Upper lobe of left lung (tissue), 6 donors: Measurements from ENCODE around the gene DTNB. TPM values are rescaled to one million over a fixed set of nuclear protein-coding genes. Genes with fewer than 3 reads are reported as not detected.

Experiments
- ATAC-seq, 2 donors: fragments of 200-7000 bp; cut with Tn5 transposase; one replicate each; pipeline ENCODE4 v1.9.1; 2022; ENCODE audit warnings: mild to moderate bottlenecking in 2 of 2, moderate library complexity in 2 of 2; ENCODE audit not compliant: low FRiP score in 2 of 2
- DNase-seq, 2 donors: peaks; one replicate each; pipeline ENCODE4 v3.0.0-alpha.2; 2019 to 2020
- H3K27ac ChIP-seq, 4 donors: fragments of 200-600 bp; sonication (generic); one replicate each; pipeline ENCODE4 v1.5.1; 2016 to 2019
- H3K27me3 ChIP-seq, 4 donors: fragments of 200-600 bp; sonication (generic); one replicate each; pipeline ENCODE4 v1.5.1; 2017 to 2019
- H3K36me3 ChIP-seq, 4 donors: fragments of 200-600 bp; sonication (generic); one replicate each; pipeline ENCODE4 v1.5.1; 2016 to 2019
- H3K4me1 ChIP-seq, 4 donors: fragments of 200-600 bp; sonication (generic); one replicate each; pipeline ENCODE4 v1.5.1; 2018 to 2019
- H3K4me3 ChIP-seq, 4 donors: fragments of 200-600 bp; sonication (generic); one replicate each; pipeline ENCODE4 v1.5.1; 2017 to 2019; ENCODE audit warnings: mild to moderate bottlenecking in 2 of 4, moderate library complexity in 1 of 4
- H3K9me3 ChIP-seq, 4 donors: fragments of 200-600 bp; sonication (generic); one replicate each; pipeline ENCODE4 v1.5.1; 2018 to 2019
- EP300 ChIP-seq, 4 donors: sonication (generic); formaldehyde crosslinking; IDR thresholded peaks; one replicate each; pipeline ENCODE4 v1.5.1; 2017; ENCODE audit warnings: antibody characterized with exemption in 4 of 4, control low read depth in 2 of 4
- POLR2A ChIP-seq, 4 donors: fragments of 450-650 bp; IDR thresholded peaks; one replicate each; pipeline ENCODE4 v1.5.1; 2016 to 2017; ENCODE audit warnings: antibody characterized with exemption in 4 of 4, mild to moderate bottlenecking in 2 of 4
- POLR2AphosphoS5 ChIP-seq, 2 donors: sonication (generic); formaldehyde crosslinking; IDR thresholded peaks; one replicate each; pipeline ENCODE4 v1.5.1; 2017; ENCODE audit warnings: antibody characterized with exemption in 2 of 2
- WGBS, 2 donors: methylation state at CpG; one replicate each; pipeline ENCODE4 v1.1.5; 2017 to 2018; 5-methylcytosine and 5-hydroxymethylcytosine counted together
- total RNA-seq, 6 donors: library from RNA; depleted of rRNA in 4 of 6; stranded (reverse); fragments of >200 nt in 4 of 6; gene quantifications; one replicate each; pipeline versions ENCODE4 v1.1.0 to v1.2.1, GENCODE V29; 2016 to 2021
- TF ChIP-seq, protein P1 (sequence below), 6 experiments: fragments of 450-650 bp in 4 of 6; fragments of 200-600 bp in 2 of 6; sonication (generic) in 2 of 6; IDR thresholded peaks; one replicate each; pipeline ENCODE4 v1.5.1; 2016 to 2019; ENCODE audit warnings: antibody characterized with exemption in 6 of 6
- donor health status: DM: no; HTN: no; CAD: no; lungs with moderate emphysema.
- donor health status: DM: no; HTN: yes; CAD: no; lungs with severe emphysema.

DTNB gene
- total RNA-seq, 6 donors from 2014 or later: 19.3 to 59.7 (median 25.6) TPM

GRCh38 chr2:25587361-25587760 is 86.0 kb downstream of the DTNB start:
- Histone ChIP-seq H3K36me3 (no peaks in the 10 kb centered on the region), H3K4me3 (no peak overlapping the region), H3K9me3 (no peaks in the 10 kb centered on the region), H3K4me1 (peaks cover 0 to 15% (median 3%) of the 10 kb centered on the region in 4 donors), H3K27ac (no peak overlapping the region), H3K27me3 (no peaks in the 10 kb centered on the region)
- 69 to 79% methylated on average over 4 of the region's 4 CpGs for WGBS, 2 donors
- peak; percentile 57 to 59 for ATAC-seq
- TF ChIP-seq POLR2A (IDR thresholded peaks at IDR 0.05) (no peak), EP300 (IDR thresholded peaks at IDR 0.05) (no peak), POLR2AphosphoS5 (IDR thresholded peaks at IDR 0.05) (no peak)
- TF ChIP-seq, protein P1, sequence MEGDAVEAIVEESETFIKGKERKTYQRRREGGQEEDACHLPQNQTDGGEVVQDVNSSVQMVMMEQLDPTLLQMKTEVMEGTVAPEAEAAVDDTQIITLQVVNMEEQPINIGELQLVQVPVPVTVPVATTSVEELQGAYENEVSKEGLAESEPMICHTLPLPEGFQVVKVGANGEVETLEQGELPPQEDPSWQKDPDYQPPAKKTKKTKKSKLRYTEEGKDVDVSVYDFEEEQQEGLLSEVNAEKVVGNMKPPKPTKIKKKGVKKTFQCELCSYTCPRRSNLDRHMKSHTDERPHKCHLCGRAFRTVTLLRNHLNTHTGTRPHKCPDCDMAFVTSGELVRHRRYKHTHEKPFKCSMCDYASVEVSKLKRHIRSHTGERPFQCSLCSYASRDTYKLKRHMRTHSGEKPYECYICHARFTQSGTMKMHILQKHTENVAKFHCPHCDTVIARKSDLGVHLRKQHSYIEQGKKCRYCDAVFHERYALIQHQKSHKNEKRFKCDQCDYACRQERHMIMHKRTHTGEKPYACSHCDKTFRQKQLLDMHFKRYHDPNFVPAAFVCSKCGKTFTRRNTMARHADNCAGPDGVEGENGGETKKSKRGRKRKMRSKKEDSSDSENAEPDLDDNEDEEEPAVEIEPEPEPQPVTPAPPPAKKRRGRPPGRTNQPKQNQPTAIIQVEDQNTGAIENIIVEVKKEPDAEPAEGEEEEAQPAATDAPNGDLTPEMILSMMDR (IDR thresholded peaks at IDR 0.05): no peak
- peak in 1 of 2 donors; percentile 56 for DNase-seq

DNA sequence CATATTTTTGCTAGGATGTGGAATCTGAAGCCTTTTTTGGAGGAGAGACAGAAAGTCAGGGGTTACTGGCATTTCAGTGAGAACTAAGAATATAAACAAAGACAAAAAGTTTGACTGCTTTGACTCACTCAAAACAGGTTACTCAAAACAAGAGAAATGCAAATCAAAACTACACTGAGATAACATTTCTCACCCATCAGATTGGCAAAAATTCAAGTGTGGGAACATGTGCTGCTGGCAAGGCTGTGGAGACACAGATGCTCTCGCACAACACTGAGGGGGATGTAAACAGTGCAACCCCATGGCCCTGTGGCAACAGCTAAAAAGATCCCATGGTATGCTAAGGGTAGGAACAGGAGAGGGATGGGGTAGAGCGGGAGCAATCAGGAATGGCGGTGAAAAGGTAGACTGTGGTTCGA is 86.6 kb downstream of the DTNB start:
- ATAC-seq: no peak

DNA sequence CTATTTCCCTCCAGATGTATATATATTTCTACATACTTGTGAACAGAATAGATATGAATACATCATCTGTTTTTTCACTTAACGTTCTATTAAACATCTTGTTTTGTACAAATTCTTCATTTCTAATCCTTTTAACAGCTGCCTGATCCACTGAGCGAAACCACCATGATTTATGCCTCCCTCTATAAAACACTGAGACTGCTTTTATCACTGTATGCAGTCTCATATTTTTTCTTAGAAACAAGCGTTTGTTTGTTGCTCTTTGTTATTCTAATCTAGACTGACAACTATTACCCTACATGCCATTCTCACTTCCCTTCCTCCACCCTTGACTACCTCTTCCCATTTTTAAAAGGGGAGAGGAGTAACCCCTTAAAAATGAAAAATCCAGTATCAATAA is 88.2 kb downstream of the DTNB start:
- no peaks in the 10 kb centered on the region for H3K36me3 ChIP-seq
- no peaks in the 10 kb centered on the region for H3K9me3 ChIP-seq
- H3K27me3 ChIP-seq: no peaks in the 10 kb centered on the region
- no peak overlapping the region for H3K27ac ChIP-seq
- TF ChIP-seq, protein P1 (IDR thresholded peaks at IDR 0.05): no peak
- no peak for TF ChIP-seq POLR2A (IDR thresholded peaks at IDR 0.05)
- no peak for TF ChIP-seq POLR2AphosphoS5 (IDR thresholded peaks at IDR 0.05)
- no peak for TF ChIP-seq EP300 (IDR thresholded peaks at IDR 0.05)
- ATAC-seq (no peak), DNase-seq (no peak)
- WGBS, 2 donors: 73 to 81% methylated on average over 3 of the region's 3 CpGs
- H3K4me3 ChIP-seq: no peak overlapping the region
- H3K4me1 ChIP-seq: peaks cover 0 to 4% (median 2%) of the 10 kb centered on the region in 4 donors

More for the DNA sequence above, 86.6 kb downstream of the DTNB start:
- Histone ChIP-seq H3K9me3 (no peaks in the 10 kb centered on the region), H3K36me3 (no peaks in the 10 kb centered on the region), H3K4me3 (no peak overlapping the region), H3K27me3 (no peaks in the 10 kb centered on the region), H3K27ac (no peak overlapping the region), H3K4me1 (peaks cover 3 to 11% (median 3%) of the 10 kb centered on the region in 4 donors)
- TF ChIP-seq EP300 (IDR thresholded peaks at IDR 0.05) (no peak), POLR2AphosphoS5 (IDR thresholded peaks at IDR 0.05) (no peak), POLR2A (IDR thresholded peaks at IDR 0.05) (no peak)
- TF ChIP-seq, protein P1 (IDR thresholded peaks at IDR 0.05): no peak
- WGBS, 2 donors: 85 to 90% methylated on average over 4 of the region's 4 CpGs
- DNase-seq: no peak

- TF ChIP-seq, protein P1 (IDR thresholded peaks at IDR 0.05): no peak
- no peak for TF ChIP-seq EP300 (IDR thresholded peaks at IDR 0.05)
- no peak for TF ChIP-seq POLR2AphosphoS5 (IDR thresholded peaks at IDR 0.05)
- no peak for TF ChIP-seq POLR2A (IDR thresholded peaks at IDR 0.05)
- 72 to 81% methylated on average over 10 of the region's 10 CpGs for WGBS, 2 donors
- peak in 1 of 2 donors; percentile 74 for ATAC-seq
These were observed 91.1 kb downstream of the DTNB start for GRCh38 chr2:25582077-25582830.

More at GRCh38 chr2:25582077-25582830, 91.1 kb downstream of the DTNB start:
- Histone ChIP-seq H3K4me3 (no peak overlapping the region), H3K9me3 (no peaks in the 10 kb centered on the region), H3K4me1 (peaks cover 0 to 4% (median 2%) of the 10 kb centered on the region in 4 donors), H3K27ac (no peak overlapping the region), H3K36me3 (no peaks in the 10 kb centered on the region), H3K27me3 (no peaks in the 10 kb centered on the region)
- peak in 1 of 2 donors; percentile 41 for DNase-seq
